Smooth muscle cell (in vitro differentiated cells): ENCODE results near the gene ISCU. TPM values are rescaled to one million over a fixed set of nuclear protein-coding genes. Genes with fewer than 3 reads are reported as not detected.

ENCODE experiments used
- DNase-seq: peaks from one replicate; lab custom pipeline; 2025; ENCODE audit not compliant: unreplicated experiment; lab: John Stamatoyannopoulos, UW
- H2AFZ ChIP-seq: fragments of 200-600 bp; sonication (generic); 2 replicates; pipeline ENCODE4 v1.6.0; 2016; ENCODE audit warnings: antibody characterized with exemption, low read depth, mild to moderate bottlenecking
- H3F3A ChIP-seq: fragments of 200-600 bp; sonication (generic); 2 replicates; pipeline ENCODE4 v1.6.0; 2017; ENCODE audit warnings: antibody characterized with exemption, low read depth
- H3K27ac ChIP-seq: fragments of 200-600 bp; sonication (generic); 2 replicates; pipeline ENCODE4 v1.5.1; 2016; ENCODE audit warnings: low read depth, mild to moderate bottlenecking
- H3K27me3 ChIP-seq: fragments of 200-600 bp; sonication (generic); 2 replicates; pipeline ENCODE4 v1.6.1; 2016; ENCODE audit warnings: low read depth, mild to moderate bottlenecking
- H3K36me3 ChIP-seq: fragments of 200-600 bp; sonication (generic); 2 replicates; pipeline ENCODE4 v1.5.1; 2016; ENCODE audit warnings: low read depth
- H3K4me1 ChIP-seq: fragments of 200-600 bp; sonication (generic); 2 replicates; pipeline ENCODE4 v1.5.1; 2016; ENCODE audit warnings: low read depth
- H3K4me2 ChIP-seq: fragments of 200-600 bp; sonication (generic); 2 replicates; pipeline ENCODE4 v1.6.0; 2016; ENCODE audit warnings: mild to moderate bottlenecking
- H3K4me3 ChIP-seq: fragments of 200-600 bp; sonication (generic); 2 replicates; pipeline ENCODE4 v1.5.1; 2016; ENCODE audit warnings: mild to moderate bottlenecking
- H3K79me2 ChIP-seq: fragments of 200-600 bp; sonication (generic); 2 replicates; pipeline ENCODE4 v1.6.0; 2016; ENCODE audit warnings: low read depth, mild to moderate bottlenecking
- H3K9ac ChIP-seq: fragments of 200-600 bp; sonication (generic); 2 replicates; pipeline ENCODE4 v1.6.0; 2016; ENCODE audit warnings: low read depth
- H3K9me3 ChIP-seq: fragments of 200-600 bp; sonication (generic); replicated peaks from 2 replicates; pipeline ENCODE4 v1.5.1; 2016; ENCODE audit warnings: low read depth
- H4K20me1 ChIP-seq: fragments of 200-600 bp; sonication (generic); 2 replicates; pipeline ENCODE4 v1.6.0; 2016; ENCODE audit warnings: low read depth
- CTCF ChIP-seq: fragments of 200-600 bp; sonication (generic); IDR thresholded peaks from 2 replicates; pipeline ENCODE4 v1.5.1; 2017; ENCODE audit warnings: borderline replicate concordance, mild to moderate bottlenecking, antibody characterized with exemption; ENCODE audit not compliant: insufficient read depth, poor library complexity, severe bottlenecking
- WGBS: methylation state at CpG from one replicate; pipeline ENCODE4 v1.1.7; 2016; ENCODE audit warnings: low lambda C conversion rate; 5-methylcytosine and 5-hydroxymethylcytosine counted together
- polyA plus RNA-seq: library from polyadenylated mRNA; unstranded; fragments of >200 nt; fragmentation: Nextera tagmentation; extraction: Ambion mirVana; gene quantifications from 2 replicates; pipeline ENCODE4 v1.2.1, GENCODE V29; 2016
- total RNA-seq: library from RNA; depleted of rRNA; stranded (reverse); fragments of >200 nt; gene quantifications from 2 replicates; pipeline ENCODE4 v1.2.3, GENCODE V29; 2014

The ISCU gene
- total and polyA plus RNA-seq, 2 experiments from 2014 or later = 138 to 140 TPM

GRCh38 chr12:108559007-108559655 is 3.3 kb upstream of the ISCU start:
- H3K79me2 ChIP-seq = peaks cover 81% of the 10 kb centered on the region
- H3K36me3 ChIP-seq = no peaks in the 10 kb centered on the region
- no peak overlapping the region for H3K9ac ChIP-seq
- no peak overlapping the region for H3K4me3 ChIP-seq
- no peak overlapping the region for H3K27ac ChIP-seq
- no peaks in the 10 kb centered on the region for H3K9me3 ChIP-seq
- H3K27me3 ChIP-seq = no peaks in the 10 kb centered on the region
- no peak for DNase-seq
- no peak overlapping the region for H2AFZ ChIP-seq
- H3K4me1 ChIP-seq = peaks cover 7% of the 10 kb centered on the region
- no peaks in the 10 kb centered on the region for H3F3A ChIP-seq
- 92% methylated on average over 14 of the region's 14 CpGs for WGBS
- no peak for TF ChIP-seq CTCF
- H3K4me2 ChIP-seq = peak overlapping the region; percentile 95
- H4K20me1 ChIP-seq = peaks cover 64% of the 10 kb centered on the region

GRCh38 chr12:108559748-108560147 is 2.6 kb upstream of the ISCU start:
- H3K36me3 ChIP-seq = no peaks in the 10 kb centered on the region
- peaks cover 7% of the 10 kb centered on the region for H3K4me1 ChIP-seq
- peak overlapping the region; percentile 92 for H3K27ac ChIP-seq
- DNase-seq = no peak
- peaks cover 76% of the 10 kb centered on the region for H3K79me2 ChIP-seq
- H3K4me2 ChIP-seq = peak overlapping the region; percentile 95
- H3F3A ChIP-seq = no peaks in the 10 kb centered on the region
- no peaks in the 10 kb centered on the region for H3K27me3 ChIP-seq
- peak overlapping the region; percentile 81 for H3K4me3 ChIP-seq
- peak overlapping the region; percentile 95 for H3K9ac ChIP-seq
- TF ChIP-seq CTCF = no peak
- no peak overlapping the region for H2AFZ ChIP-seq
- peaks cover 61% of the 10 kb centered on the region for H4K20me1 ChIP-seq
- no peaks in the 10 kb centered on the region for H3K9me3 ChIP-seq
- 88% methylated on average over 3 of the region's 3 CpGs for WGBS

GRCh38 chr12:108560321-108560721 is 2.1 kb upstream of the ISCU start:
- no peaks in the 10 kb centered on the region for H3K27me3 ChIP-seq
- WGBS = 4% methylated on average over 12 of the region's 12 CpGs

More at GRCh38 chr12:108560321-108560721, 2.1 kb upstream of the ISCU start:
- no peaks in the 10 kb centered on the region for H3F3A ChIP-seq
- TF ChIP-seq CTCF = no peak
- DNase-seq = no peak
- H3K4me3 ChIP-seq = peak overlapping the region; percentile 81
- H3K9me3 ChIP-seq = no peaks in the 10 kb centered on the region
- H3K79me2 ChIP-seq = peaks cover 70% of the 10 kb centered on the region
- no peaks in the 10 kb centered on the region for H3K36me3 ChIP-seq
- H4K20me1 ChIP-seq = peaks cover 56% of the 10 kb centered on the region
- peak overlapping the region; percentile 95 for H3K9ac ChIP-seq
- peak overlapping the region; percentile 95 for H3K4me2 ChIP-seq
- peak overlapping the region; percentile 96 for H2AFZ ChIP-seq
- peak overlapping the region; percentile 92 for H3K27ac ChIP-seq
- peaks cover 7% of the 10 kb centered on the region for H3K4me1 ChIP-seq
